NCI-H510A (cell line): Measurements from ENCODE around the gene RASL10A.

Experiments used
- DNase-seq: peaks from one replicate; lab custom pipeline; 2025; lab: John Stamatoyannopoulos, UW

The RASL10A gene

DNA sequence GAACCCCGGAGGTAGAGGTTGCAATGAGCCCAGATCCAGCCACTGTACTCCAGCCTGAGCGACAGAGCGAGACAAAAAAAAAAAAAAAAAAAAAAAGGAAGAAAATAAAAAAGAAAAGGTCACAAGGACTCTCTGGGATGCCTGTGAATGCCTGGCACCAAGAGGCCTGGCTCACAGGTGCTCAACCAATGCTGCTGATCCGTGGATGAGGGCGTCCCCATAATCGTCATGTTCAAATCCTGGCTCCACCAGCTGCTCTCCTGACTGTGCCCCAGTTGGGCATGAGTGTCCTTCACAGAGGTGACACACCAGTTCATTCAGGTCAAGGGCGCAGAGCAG lies 9.7 kb downstream of the RASL10A start:
- no peak for DNase-seq

DNA sequence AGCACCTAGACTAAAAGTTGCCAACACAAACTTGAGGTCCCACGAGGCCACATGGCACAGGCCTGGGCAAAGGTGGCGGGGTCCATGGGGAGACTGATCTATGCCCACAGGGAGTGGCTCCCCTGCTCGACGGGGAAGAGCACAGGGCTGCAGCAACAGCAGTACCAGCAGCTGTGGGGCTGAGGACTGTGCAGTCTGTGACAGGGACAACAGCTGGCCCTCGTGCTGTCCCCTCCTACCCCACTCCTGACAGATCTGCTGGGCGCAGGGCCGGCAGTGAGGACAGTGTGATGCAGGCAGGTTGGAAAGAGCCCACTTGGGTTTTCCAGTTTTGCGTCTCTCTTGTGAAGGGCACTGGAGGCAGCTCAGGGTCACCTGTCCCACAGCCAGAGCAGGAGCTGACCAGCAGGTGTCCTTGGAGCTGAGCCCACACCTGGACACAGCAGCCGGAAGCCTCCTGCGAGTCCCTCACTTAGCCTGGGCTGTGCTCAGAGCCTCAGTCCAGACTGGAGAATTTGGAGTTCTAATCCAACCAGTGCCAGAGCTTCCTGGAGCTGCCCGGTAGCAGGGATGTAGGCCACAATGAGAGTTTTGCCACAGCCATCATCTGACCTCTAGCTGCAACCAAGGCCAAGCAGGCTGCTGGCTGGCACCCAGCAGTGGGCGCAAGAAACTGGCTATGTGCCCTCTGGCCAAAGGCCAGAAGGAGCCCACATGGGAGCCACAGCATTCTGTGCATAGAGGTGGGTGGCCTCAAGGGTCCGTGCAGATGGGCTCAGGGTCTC lies 12.6 kb downstream of the RASL10A start:
- DNase-seq: no peak

DNA sequence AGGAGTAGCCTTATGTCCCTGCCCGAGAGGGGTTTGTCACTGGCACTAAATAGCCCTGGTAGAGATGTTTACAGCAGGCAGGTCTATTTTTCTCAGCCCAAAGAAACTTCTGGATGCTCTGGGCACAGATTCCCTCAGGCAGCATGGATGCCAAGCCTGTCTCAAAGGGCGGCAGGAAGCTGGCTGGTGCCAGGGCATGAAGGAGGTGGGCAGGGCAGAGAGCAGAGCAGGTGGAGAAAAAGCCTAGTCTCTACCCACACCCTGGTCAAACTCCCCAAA lies 13.2 kb downstream of the RASL10A start:
- no peak for DNase-seq

DNA sequence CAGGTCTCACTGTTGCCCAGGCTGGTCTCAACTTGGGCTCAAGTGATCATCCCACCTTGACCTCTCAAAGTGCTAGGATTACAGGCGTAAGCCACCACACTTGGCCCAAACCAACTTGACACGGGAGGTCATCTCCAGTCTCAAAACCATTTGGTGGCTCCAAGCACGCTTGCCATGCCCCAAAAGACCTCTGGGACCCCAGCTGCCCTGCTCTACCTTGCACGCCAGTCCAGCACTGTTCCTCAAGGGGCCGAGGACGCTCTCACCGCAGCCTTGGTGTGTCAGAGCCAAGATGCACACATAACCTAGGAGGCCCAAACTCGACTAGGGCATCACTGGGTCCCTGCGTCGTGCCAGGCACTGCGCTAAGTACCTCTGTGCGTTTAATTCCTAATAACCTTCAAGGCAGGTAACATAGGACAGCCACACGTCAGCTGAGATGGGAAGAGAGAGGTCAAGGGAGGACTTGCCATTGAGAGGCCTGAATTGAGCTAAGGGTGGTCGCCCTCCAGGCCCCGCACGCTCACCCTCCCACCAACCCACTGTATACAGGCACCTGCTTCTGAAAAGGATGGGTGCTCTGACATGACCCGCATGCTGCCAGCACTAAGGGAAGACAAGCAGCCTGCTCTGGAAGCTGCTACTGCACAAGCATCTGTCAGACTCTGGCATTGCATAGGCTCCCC lies 13.6 kb downstream of the RASL10A start:
- no peak for DNase-seq

DNA sequence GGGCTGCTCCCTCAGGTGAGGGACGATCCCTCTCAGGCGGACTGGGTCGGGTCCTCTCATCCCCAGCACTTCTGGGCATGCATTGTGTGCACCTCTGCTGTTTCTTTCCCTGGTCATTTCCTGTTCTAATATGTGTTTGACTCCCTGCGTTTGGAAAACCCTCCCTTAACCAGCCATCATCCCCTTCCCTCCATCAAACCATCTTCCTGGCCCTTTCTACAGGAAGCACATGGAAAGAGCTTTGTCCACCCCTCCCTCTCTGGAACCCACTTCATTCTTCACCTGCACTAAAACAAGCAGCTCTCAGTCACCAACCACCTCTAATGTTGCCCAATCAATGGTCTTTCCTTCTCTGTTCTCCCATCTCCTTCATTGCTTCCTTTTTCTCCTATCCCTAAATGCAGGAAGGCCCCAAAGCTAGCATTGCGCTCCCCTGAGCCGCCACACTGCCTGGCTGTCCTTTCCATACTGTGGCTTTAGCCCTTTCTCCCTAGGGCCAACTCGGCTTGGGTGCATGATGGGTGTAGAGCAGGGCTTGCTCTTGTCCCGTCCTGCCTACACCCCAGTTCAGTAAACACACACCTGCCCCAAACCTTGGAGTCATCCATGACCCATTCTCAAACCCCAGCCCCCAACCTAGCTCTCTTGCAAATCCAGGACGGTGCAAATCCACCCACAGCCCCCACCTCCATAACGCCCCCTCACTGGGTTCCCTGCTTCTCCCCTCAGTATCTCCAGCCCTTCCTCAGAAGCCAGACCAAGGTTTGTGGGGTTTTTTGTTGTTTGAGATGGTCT lies 14.5 kb downstream of the RASL10A start:
- DNase-seq: no peak

DNA sequence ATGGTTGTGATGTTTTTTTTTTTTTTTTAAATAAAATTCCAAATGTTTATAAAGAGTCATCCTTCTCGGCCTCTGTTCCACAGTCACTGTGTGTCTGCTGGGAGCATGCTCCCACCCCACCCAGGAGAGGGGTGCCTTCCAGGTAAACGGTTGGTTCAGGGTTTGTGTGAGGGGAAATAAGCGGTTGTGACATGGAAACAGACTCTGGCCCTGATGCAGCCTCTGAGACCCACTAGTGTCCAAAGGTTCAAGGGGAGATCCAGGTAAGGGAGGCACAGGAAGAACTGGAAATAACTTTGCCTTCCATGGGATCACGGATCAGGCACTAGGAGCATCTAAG lies 15.1 kb downstream of the RASL10A start:
- DNase-seq: no peak

DNA sequence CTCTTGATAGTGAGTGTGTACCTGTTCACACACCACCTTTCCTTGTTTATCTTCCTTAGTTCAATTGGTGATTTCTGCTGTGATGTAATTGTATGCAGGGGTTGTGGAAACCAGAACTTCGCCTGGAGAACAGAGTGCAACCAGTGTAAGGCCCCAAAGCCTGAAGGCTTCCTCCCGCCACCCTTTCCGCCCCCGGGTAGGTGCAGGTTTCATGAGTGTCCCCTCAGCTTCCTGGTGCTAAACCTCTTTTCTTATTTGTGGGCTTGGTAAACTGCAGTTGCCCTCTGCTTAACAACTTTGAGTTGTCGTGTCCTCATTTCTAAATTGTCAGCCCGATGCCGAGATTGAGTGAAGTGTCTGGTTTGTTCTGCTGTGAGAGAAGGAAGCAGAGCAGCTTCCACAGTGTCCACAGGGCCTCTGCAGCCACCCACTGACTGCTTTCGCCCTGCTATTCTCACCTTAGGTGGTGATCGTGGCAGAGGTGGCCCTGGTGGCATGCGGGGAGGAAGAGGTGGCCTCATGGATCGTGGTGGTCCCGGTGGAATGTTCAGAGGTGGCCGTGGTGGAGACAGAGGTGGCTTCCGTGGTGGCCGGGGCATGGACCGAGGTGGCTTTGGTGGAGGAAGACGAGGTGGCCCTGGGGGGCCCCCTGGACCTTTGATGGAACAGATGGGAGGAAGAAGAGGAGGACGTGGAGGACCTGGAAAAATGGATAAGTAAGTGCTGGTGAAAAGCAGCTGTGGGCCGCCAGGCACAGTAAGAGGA lies 16.2 kb downstream of the RASL10A start:
- DNase-seq: no peak

DNA sequence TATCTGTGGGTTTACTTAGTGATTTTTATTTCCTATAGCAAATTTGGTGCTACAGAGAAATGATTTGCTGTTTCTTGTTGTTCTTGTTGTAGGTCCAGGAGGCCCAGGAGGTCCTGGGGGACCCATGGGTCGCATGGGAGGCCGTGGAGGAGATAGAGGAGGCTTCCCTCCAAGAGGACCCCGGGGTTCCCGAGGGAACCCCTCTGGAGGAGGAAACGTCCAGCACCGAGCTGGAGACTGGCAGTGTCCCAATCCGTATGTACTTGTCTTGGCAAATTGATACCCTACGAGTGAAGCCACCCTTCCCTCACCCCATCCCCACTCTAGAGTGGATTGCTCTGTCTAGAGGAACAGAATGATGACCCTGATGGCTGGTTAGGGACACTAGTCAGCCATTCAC lies 16.9 kb downstream of the RASL10A start:
- DNase-seq: no peak

DNA sequence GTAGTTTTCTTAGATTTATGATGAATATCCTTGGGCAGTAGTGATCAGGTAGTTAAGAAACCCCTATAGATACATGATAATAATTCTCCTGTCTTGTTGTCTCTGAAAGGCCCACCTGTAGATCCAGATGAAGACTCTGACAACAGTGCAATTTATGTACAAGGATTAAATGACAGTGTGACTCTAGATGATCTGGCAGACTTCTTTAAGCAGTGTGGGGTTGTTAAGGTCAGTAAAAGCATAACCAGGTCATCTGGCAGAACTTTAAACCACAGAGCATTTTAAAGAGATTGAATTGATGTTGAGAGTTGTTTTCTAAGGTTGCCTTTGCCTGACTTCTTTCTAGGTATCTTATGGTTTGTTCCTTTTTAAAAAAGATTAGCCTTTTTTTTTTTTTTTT lies 23.1 kb downstream of the RASL10A start:
- no peak for DNase-seq

DNA sequence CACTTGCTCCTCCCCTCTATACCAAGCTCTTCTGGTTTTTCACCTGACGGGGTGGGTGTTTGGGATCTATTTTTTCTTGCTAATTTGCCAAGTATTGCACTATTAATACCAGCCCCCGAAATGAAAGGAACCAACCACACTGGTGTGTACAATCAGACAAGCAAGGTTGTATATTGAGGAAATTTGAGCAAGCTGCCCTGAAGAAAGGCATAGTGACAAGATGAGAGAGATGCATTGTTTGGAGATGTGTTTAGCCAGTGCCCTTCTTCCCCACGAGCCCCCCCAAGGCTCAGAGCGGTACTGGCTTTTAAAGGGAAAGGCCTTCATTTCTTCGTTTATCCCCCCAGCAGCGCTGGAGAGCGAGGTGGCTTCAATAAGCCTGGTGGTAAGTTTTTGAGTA lies 24.3 kb downstream of the RASL10A start:
- no peak for DNase-seq

DNA sequence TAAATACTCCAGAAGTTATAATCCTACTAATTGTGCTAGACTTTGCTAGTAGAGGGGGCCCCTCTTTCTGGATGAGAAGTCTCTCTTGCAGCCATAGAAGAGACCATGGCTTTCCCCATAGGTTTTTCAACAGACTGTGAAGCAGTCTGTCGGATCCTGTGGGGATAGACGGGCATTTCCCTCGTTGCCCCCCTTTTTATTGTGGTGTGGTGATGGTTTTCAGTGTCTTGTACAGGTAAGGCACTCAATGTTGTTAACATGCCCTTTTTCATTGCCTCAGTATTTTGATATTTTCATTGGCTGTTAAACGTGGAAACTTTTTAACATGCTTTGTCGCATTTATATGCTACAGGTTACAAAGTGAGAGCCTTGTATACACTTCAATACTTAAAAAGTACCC lies 25.4 kb downstream of the RASL10A start:
- no peak for DNase-seq

DNA sequence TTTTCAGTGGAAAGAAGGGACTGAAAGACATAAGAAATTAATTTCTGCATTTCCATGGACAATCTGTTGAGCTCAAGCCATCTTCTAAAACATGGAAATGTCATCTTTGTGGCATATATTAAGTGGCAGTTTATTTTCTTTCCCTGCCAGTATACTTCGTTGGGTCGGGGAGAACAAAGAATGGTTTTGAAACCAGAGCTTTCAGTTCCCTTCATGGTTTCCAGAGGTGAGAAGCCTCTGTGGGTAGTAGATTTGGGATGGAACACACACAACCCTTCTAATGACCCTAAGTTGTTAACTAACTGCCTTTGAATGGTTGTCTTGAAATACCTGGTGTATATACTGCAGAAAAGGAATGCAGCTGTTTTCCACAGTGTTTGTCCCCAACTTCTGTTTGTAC lies 26.7 kb downstream of the RASL10A start:
- DNase-seq: no peak

DNA sequence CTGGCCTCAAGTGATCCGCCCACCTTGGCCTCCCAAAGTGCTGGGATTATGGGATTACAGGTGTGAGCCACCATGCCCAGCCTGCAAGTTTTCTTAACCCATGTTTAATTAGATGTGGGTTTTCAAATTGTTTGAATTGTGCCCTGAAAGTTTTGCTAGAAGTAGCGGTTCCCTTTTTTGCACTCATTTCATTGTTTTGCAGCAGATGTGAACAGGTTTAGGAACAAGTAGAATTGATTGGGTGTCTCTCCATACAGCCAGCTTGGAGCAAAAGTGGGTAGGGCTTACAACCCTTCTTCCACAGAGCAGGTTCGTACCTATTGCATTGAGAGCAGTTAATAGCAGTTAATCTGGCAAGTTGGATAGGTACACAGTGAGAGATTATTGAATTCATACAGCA lies 31.3 kb downstream of the RASL10A start:
- no peak for DNase-seq

DNA sequence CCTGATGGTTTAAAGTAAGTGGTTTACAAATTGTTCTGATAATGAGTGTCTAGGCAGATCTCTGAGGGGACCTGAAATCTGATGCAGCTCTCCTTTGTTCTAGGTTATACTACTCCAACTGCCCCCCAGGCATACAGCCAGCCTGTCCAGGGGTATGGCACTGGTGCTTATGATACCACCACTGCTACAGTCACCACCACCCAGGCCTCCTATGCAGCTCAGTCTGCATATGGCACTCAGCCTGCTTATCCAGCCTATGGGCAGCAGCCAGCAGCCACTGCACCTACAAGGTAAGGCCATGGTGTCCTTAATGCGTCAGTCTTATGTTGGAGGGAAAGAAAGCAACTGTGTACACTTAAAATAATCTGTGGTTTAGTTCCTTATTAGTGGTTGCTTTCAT lies 37.6 kb downstream of the RASL10A start:
- DNase-seq: no peak

DNA sequence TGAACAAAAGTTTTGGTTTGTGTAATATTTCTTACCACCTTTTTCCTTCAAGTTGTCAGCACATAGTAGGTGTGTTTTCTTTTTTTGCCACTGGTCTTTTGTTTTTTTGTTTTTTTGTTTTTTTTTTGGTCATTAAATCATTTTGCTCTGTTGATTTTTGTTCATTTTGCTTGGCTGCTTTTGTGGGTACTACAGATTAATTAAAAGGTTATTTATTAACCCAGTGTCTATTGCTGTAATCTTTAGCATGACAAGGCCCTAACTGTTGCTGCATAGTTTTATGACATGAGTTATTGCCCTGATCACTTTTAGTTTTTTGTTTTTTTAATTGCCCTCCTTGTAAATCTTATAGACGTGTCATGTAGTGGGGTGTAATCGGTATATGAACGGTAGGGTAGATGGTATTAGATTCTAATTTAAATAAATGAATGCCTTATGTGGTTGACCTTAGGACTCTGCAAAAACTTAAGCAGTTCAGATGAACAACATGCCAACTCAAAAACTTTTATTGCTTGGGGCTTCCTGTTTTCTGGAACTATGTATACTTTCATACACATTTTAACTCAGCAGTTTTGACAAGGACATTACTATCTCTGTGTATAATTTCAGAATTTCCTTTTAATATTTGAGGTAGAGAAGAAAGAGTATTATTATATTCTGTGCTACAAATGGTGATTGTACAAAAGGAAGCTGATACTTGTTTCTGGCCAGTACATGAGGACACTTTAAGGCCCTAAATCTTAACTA lies 39.5 kb downstream of the RASL10A start:
- DNase-seq: no peak

DNA sequence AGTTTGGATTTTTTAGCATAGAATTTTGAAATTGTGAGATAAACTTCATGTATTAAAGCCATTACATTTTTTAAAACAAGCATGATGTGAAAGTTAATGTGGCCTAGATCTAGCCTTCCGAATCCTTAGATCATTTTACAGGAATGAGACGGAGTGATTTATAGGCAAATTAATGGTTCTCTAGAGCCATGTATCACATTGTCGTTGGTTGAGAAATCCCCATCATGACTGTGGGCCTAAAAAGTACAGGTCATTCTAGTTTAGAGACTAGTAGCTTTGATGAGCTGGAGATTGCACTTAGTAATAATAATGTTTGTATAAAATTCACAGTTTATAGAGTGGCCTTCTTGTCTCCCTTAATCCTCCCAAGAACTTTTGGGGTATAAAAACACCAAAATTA lies 40.3 kb downstream of the RASL10A start:
- DNase-seq: no peak

DNA sequence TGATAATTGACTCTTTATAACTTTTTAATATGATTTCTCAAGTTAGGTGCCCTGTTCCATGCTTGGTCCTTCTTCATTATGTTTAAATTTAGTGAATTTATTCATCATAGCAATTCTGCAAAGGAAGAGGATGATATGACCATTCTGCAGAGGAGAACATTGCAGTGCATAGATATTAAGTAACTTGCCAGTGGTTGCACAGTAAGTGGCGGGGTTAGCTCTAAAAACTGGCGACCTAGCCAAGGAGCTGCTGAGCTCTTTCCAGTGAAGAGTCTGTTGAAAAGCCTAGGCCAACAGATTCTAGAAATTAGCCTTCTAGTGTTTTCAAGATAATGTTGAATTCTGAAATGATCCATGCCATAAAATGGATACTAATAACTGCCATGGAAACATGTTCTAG lies 42.9 kb downstream of the RASL10A start:
- DNase-seq: no peak

DNA sequence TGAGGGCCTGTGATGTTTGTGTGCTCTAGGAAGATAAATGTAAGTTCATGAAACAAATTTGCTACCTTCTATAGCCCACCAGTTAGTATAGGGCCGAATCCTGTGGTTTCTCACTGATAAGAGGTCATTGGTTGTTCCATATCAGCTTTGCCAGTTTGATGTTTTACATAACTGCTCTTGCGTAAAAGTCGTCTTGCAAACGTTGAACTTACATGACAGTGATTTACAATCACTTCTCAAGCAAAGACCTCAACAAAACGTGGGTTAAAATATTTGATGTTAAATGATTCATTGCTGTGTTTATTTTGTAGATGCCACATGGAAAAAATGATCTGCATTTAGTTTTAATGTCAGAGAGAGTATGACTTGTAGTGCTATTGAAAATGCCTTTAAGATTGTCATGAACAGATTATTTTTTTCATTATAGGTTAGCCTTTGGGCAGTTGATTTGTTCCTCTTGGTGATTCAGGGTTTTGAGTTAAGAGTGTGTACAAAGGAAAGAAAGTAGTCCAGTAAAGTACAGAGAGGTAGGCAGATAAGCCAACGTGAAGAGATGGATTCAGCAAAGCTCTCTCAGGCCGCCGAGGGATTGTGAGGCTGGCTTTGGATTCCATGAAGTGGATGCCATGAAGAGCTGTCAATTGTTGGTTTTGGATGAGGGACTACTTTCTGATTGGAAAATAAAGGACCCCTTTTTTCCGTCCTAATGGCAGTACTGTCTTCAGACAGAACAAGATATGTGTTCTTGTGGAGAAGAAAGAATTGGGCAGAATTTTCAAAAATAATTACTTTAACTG lies 44.8 kb downstream of the RASL10A start:
- no peak for DNase-seq

DNA sequence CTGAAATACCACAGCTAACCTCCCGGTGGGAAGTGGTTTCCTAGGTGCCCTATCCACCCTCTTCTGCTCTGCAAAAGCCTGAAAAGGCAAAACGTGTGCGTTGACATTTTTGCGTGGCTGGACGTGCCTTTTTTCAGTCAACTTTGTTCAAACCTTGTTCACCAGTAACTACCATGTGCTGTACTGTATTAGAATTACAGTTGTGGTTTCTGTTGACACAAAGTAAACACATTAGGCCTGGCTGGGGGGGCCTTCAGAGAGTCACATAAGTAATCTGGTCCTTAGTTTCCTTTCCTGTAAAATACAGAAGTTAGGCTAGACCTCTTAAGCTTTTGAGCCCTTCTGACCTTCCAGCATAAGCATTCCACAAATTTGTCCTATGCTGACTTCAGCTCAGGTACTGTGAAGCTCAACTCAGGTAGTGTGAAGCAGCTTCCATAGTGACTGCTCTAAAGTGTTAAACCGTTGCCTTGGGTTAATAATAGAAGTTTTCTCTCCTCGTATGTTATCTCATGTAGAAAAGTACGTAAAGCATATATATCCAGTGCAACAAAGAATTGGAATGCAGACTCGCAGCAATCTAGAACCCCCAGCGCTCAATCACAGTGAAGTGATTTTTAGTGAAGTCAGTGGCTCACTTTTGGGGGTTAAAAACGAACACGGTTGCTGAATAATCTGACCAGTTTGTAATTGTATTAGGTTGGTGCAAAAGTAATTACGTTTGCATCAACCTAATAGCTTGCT lies 45.6 kb downstream of the RASL10A start:
- DNase-seq: no peak

DNA sequence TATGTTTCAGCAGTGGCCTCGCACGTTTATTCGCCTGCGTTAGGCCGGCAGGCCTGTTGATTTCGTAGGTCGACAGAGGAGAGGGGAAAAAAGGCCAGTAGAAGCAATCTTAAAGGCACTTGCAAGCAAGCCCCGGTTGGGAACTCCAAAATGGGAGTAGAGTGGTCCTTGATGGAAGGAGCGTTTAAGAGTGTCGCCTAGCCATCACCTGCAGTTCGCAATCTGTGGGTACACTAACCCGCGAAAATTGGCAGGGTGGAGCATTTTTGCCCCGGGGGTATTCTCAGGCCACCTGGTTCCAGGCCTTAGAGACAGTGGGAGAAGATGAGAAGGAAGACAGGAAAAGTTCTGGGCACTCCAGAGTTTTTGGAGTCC lies 46.3 kb downstream of the RASL10A start:
- DNase-seq: no peak
